GM13977 (cell line): ENCODE results near the gene TUBE1.

ENCODE experiments used
- DNase-seq: peaks from one replicate; pipeline ENCODE4 v3.0.0; 2012; ENCODE audit warnings: low spot score
- in situ Hi-C: fragments of 300-500 bp; cut with MboI; formaldehyde crosslinking; loops from one replicate; pipeline ENCODE4 v1.12.0; 2022; ENCODE audit warnings: low sequenced_read_pairs, low pct_unique_long_range_greater_than_20kb, mixed read lengths, inconsistent platforms; ENCODE audit not compliant: unreplicated experiment
- TF ChIP-seq, protein P1 (sequence below): IDR thresholded peaks from 2 replicates; pipeline ENCODE4 v1.5.1; 2012; ENCODE audit warnings: mild to moderate bottlenecking, control low read depth; ENCODE audit not compliant: insufficient read depth; ENCODE audit errors: extremely low read depth, missing control alignments

TUBE1 gene

DNA sequence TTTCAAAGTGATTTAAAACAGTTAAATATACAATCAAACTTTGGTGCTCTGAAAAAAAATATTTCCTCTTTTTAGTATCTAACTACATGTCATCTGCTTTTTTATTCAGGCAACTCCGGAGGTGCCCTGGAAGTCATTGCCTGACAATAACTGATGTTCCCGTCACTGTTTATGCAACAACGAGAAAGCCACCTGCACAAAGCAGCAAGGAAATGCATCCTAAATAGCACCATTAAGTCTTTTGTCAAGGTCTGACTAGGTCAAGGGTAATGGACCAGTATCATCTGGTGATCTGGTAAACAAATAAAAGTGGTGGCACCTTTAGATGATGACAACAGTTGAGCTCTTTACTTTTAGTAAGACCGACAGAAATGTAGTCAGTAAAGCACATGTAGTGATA, 13.3 kb upstream of the TUBE1 start:
- no peak for DNase-seq
- in situ Hi-C loops: no loop called here
- TF ChIP-seq, protein P1, sequence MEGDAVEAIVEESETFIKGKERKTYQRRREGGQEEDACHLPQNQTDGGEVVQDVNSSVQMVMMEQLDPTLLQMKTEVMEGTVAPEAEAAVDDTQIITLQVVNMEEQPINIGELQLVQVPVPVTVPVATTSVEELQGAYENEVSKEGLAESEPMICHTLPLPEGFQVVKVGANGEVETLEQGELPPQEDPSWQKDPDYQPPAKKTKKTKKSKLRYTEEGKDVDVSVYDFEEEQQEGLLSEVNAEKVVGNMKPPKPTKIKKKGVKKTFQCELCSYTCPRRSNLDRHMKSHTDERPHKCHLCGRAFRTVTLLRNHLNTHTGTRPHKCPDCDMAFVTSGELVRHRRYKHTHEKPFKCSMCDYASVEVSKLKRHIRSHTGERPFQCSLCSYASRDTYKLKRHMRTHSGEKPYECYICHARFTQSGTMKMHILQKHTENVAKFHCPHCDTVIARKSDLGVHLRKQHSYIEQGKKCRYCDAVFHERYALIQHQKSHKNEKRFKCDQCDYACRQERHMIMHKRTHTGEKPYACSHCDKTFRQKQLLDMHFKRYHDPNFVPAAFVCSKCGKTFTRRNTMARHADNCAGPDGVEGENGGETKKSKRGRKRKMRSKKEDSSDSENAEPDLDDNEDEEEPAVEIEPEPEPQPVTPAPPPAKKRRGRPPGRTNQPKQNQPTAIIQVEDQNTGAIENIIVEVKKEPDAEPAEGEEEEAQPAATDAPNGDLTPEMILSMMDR: no peak

DNA sequence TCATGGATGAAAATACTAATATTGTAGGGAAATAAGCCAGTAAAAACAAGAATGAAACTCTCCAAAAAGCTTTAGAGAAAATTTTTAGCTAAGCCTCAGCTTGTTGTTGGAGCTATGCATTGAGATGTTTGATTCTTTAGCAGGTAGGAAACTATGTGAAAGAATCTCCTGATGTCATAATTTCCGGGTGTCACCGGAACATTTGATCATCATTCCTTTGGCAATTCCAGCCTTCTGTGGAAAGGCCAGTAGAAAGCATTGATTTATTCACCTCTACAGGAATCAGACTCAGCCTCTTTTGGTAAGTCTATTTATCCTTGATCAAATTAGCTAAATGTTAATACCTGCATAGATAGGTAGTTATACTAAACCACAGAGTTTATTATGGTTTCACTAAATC, 9.6 kb upstream of the TUBE1 start:
- no peak for DNase-seq
- in situ Hi-C loops: no loop called here
- TF ChIP-seq, protein P1: no peak

DNA sequence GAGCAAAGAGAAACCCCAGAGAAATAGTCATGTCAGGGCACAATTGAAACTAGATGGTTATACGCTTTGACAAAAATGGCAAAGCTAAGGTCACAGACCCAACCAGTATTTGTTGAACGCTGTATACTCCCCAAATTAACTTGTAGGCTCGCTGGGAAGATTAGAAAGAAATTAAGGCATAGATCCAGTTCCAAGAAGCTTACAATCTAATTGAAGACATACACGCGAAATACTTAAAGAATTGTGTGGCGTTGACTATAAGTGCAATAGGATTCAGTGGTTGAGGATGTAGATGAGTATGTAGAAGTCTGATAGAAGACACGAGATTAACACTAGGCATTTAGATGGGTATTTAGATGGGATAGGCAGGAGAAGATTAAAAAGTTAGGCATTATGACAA, 634 bp upstream of the TUBE1 start:
- in situ Hi-C loops: no loop called here
- no peak for DNase-seq
- TF ChIP-seq, protein P1: no peak

DNA sequence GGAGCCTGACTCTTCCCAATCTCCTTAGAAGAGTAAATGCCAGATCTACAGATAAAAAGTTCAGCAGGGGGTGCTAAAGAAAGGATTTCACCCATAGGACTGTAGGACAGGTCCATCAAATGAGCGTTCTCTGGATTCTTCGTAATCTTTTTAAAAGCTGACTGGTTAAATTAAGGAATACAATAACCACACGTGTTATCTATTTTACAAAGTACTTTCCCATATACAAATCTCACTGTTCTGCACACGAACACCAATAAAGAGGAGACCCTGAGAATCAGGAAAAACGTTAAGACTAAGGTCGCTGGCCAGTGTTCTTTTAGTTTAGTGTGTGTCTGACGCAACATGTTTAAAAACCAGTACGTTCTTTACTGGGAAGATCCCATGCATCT, 542 bp downstream of the TUBE1 start:
- in situ Hi-C loops: no loop called here
- DNase-seq: peak; percentile 40
- TF ChIP-seq, protein P1: no peak

DNA sequence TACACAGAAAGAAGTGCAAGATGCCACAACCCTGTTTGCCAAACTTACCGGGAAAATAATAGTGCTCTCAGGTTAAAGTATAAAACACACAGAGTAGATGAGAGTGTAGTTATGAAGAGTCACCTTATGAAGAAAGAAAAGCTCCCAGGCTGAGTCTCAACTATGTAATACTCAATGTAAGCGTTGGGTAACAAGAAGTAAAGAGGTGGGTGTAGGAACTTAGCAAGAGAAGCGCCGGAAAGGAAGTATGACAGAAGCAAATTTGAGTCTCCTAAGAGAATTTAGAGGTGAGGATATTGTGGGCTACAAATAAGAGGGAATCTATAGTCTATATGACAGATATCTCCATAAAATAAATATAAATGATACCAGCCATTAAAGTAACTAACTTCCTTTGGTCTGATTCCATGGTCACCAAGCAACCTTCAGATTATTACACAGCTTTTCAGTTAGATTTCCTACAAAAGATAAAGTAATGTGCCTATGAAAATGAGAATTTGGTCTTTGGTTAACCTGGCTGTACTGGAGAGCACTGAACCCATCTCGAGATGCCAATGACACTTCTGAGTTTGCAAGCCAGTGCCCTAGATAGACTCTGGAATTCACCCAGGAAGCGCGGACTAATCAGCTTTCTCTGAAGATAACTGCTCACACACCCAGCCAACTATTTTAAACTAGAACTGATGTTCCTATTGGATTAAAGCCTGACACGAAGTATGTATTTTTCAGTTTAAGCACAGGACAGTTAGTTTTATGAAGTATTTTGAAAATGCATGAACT, 1.8 kb downstream of the TUBE1 start:
- no peak for DNase-seq
- TF ChIP-seq, protein P1: no peak
- in situ Hi-C loops: no loop called here

DNA sequence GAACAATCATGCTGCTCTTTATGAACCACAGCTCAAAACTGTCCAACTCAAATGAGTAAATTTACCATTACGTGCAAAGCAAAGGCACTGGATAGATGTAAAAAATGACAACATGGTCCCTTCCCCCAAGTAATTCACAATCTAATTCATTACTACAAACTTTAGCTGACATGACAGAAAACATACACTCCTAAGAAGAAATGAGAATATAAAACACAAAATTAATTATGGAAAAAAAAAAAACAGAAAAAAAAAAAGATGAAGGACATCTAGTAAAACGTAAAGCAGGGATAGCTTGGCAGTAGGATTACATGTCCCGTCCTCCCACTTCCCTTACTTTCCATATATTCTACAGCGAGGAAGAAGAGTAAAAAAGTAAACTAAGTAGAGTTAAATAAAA, 5.7 kb downstream of the TUBE1 start:
- no peak for DNase-seq
- in situ Hi-C loops: no loop called here
- TF ChIP-seq, protein P1: no peak
